H1 (cell line): Measurements from ENCODE around the gene ZNF512. TPM values are rescaled to one million over a fixed set of nuclear protein-coding genes. Genes with fewer than 3 reads are reported as not detected.

Source experiments
- CTCF ChIA-PET: fragments of 300-600 bp; sonication (Branson Sonifier 250); formaldehyde crosslinking; loops from one replicate; lab custom pipeline; 2021; ENCODE audit not compliant: partially characterized antibody; lab: Charles Lee
- POLR2A ChIA-PET: fragments of 300-600 bp; sonication (Branson Sonifier 250); formaldehyde crosslinking; loops from one replicate; lab custom pipeline; 2021; ENCODE audit warnings: inconsistent platforms; ENCODE audit not compliant: partially characterized antibody; lab: Charles Lee
- DNase-seq, 2 experiments: peaks; one replicate each; pipeline versions ENCODE4 v3.0.0 to v3.0.0-alpha.2; 2010 to 2022; ENCODE audit warnings: low spot score in 2 of 2, low read depth in 1 of 2, mixed read lengths in 1 of 2
- FAIRE-seq: peaks from 2 replicates; lab custom pipeline; 2011; peaks lifted over from hg19 to GRCh38; lab: Jason Lieb, UNC
- H2AFZ ChIP-seq: 2 replicates; pipeline ENCODE4 v1.8.1; 2012; ENCODE audit warnings: low read length, inconsistent platforms
- H2AK5ac ChIP-seq: 2 replicates; pipeline ENCODE4 v1.6.1; 2013; ENCODE audit warnings: low read depth, low read length
- H2BK120ac ChIP-seq: replicated peaks from 2 replicates; pipeline ENCODE3; 2013; ENCODE audit warnings: low read depth, low read length, inconsistent platforms
- H2BK12ac ChIP-seq: 2 replicates; pipeline ENCODE4 v1.6.1; 2013; ENCODE audit warnings: low read depth, low read length
- H2BK15ac ChIP-seq: 2 replicates; pipeline ENCODE4 v1.6.1; 2013; ENCODE audit warnings: low read length
- H2BK20ac ChIP-seq: 2 replicates; pipeline ENCODE4 v1.6.1; 2013; ENCODE audit warnings: low read length
- H2BK5ac ChIP-seq: 2 replicates; pipeline ENCODE4 v1.6.1; 2013; ENCODE audit warnings: low read depth, low read length
- H3K14ac ChIP-seq: 2 replicates; pipeline ENCODE4 v1.6.1; 2013; ENCODE audit warnings: inconsistent platforms; ENCODE audit not compliant: insufficient read length
- H3K18ac ChIP-seq: 2 replicates; pipeline ENCODE4 v1.6.1; 2013; ENCODE audit warnings: low read length; ENCODE audit errors: extremely low read depth
- H3K23ac ChIP-seq: 2 replicates; pipeline ENCODE4 v1.6.1; 2013; ENCODE audit warnings: inconsistent platforms; ENCODE audit not compliant: insufficient read length
- H3K23me2 ChIP-seq: 2 replicates; pipeline ENCODE4 v1.6.1; 2013; ENCODE audit warnings: low read depth, low read length
- H3K27ac ChIP-seq: 2 replicates; pipeline ENCODE4 v1.6.1; 2011; ENCODE audit warnings: low read depth, low read length, inconsistent platforms
- H3K27me3 ChIP-seq, 4 experiments: replicated peaks in 1 of 4; 1 replicate in 1 of 4; 2 replicates in 3 of 4; pipeline versions ENCODE4 v1.6.1 to v1.8.1; 2011 to 2013; ENCODE audit warnings: low read length in 3 of 4, mild to moderate bottlenecking in 3 of 4, inconsistent platforms in 2 of 4, mixed read lengths in 2 of 4, moderate library complexity in 1 of 4; ENCODE audit not compliant: control insufficient read depth in 3 of 4, insufficient read depth in 3 of 4; ENCODE audit errors: extremely low read depth in 1 of 4
- H3K36me3 ChIP-seq, 4 experiments: 2 replicates each; pipeline versions ENCODE4 v1.6.1 to v1.8.1; 2011 to 2013; ENCODE audit warnings: mild to moderate bottlenecking in 4 of 4, low read length in 3 of 4, moderate library complexity in 2 of 4, control low read depth in 1 of 4, inconsistent platforms in 1 of 4; ENCODE audit not compliant: insufficient read depth in 4 of 4, control insufficient read depth in 2 of 4
- H3K4ac ChIP-seq: replicated peaks from 2 replicates; pipeline ENCODE3; 2013; ENCODE audit warnings: low read length, low read depth, mixed read lengths, inconsistent platforms; ENCODE audit not compliant: insufficient read length
- H3K4me1 ChIP-seq, 4 experiments: replicated peaks in 1 of 4; 1 replicate in 1 of 4; 2 replicates in 3 of 4; pipeline versions ENCODE4 v1.6.1 to v1.8.1; 2011 to 2013; ENCODE audit warnings: low read length in 3 of 4, inconsistent platforms in 2 of 4, mixed read lengths in 1 of 4; ENCODE audit not compliant: insufficient read depth in 4 of 4, control insufficient read depth in 3 of 4
- H3K4me2 ChIP-seq, 2 experiments: 2 replicates each; pipeline versions ENCODE4 v1.6.1 to v1.8.1; 2011 to 2013; ENCODE audit warnings: low read depth in 2 of 2, low read length in 2 of 2, control low read depth in 1 of 2, inconsistent platforms in 1 of 2, mild to moderate bottlenecking in 1 of 2; ENCODE audit not compliant: insufficient read depth in 1 of 2
- H3K4me3 ChIP-seq, 4 experiments: fragments of 200-600, 300-600 bp in 1 of 4; sonication (generic), shearing (Covaris generic), sonication (Bioruptor Twin) in 1 of 4; 2 replicates each; pipeline versions ENCODE4 v1.5.1 to v1.8.1; 2011 to 2016; ENCODE audit warnings: low read length in 4 of 4, low read depth in 3 of 4, control low read depth in 2 of 4, inconsistent platforms in 2 of 4, mild to moderate bottlenecking in 2 of 4, mixed read lengths in 1 of 4, moderate library complexity in 1 of 4; ENCODE audit not compliant: insufficient read depth in 2 of 4; ENCODE audit errors: extremely low read depth in 1 of 4
- H3K56ac ChIP-seq: replicated peaks from 2 replicates; pipeline ENCODE3; 2013; ENCODE audit warnings: low read depth, mild to moderate bottlenecking, mixed read lengths, low read length, inconsistent platforms; ENCODE audit not compliant: insufficient read length
- H3K79me1 ChIP-seq: 2 replicates; pipeline ENCODE4 v1.6.1; 2013; ENCODE audit warnings: low read depth, low read length, control low read depth
- H3K79me2 ChIP-seq, 2 experiments: 2 replicates each; pipeline versions ENCODE4 v1.6.1 to v1.8.1; 2012 to 2013; ENCODE audit warnings: low read length in 2 of 2, mild to moderate bottlenecking in 2 of 2, inconsistent platforms in 1 of 2; ENCODE audit not compliant: insufficient read depth in 2 of 2, control insufficient read depth in 1 of 2
- H3K9ac ChIP-seq, 4 experiments: replicated peaks in 1 of 4; 1 replicate in 1 of 4; 2 replicates in 3 of 4; pipeline versions ENCODE4 v1.6.1 to v1.8.1; 2011 to 2013; ENCODE audit warnings: low read depth in 3 of 4, low read length in 3 of 4, control low read depth in 2 of 4, mild to moderate bottlenecking in 2 of 4, moderate library complexity in 2 of 4, inconsistent platforms in 1 of 4; ENCODE audit errors: extremely low read depth in 1 of 4
- H3K9me3 ChIP-seq, 2 experiments: 2 replicates each; pipeline versions ENCODE4 v1.6.1 to v1.8.1; 2012 to 2013; ENCODE audit warnings: mild to moderate bottlenecking in 2 of 2, moderate library complexity in 2 of 2, control low read depth in 1 of 2, inconsistent platforms in 1 of 2, low read depth in 1 of 2, low read length in 1 of 2, mixed read lengths in 1 of 2; ENCODE audit not compliant: insufficient read depth in 2 of 2
- H4K20me1 ChIP-seq, 2 experiments: replicated peaks in 1 of 2; 2 replicates each; pipeline versions ENCODE3 to v1.8.1; 2011 to 2013; ENCODE audit warnings: inconsistent platforms in 2 of 2, low read length in 2 of 2, mild to moderate bottlenecking in 1 of 2; ENCODE audit not compliant: insufficient read depth in 2 of 2, control insufficient read depth in 1 of 2
- H4K5ac ChIP-seq: 2 replicates; pipeline ENCODE4 v1.6.1; 2013; ENCODE audit warnings: low read length, low read depth, mixed read lengths, inconsistent platforms; ENCODE audit not compliant: insufficient read length
- H4K8ac ChIP-seq: 2 replicates; pipeline ENCODE4 v1.8.0; 2013; ENCODE audit warnings: mild to moderate bottlenecking, moderate library complexity, low read length, inconsistent platforms; ENCODE audit not compliant: insufficient read depth; ENCODE audit errors: extremely low read depth
- H4K91ac ChIP-seq: replicated peaks from 2 replicates; pipeline ENCODE3; 2013; ENCODE audit warnings: low read length, mixed read lengths, inconsistent platforms; ENCODE audit not compliant: insufficient read length
- ATF3 ChIP-seq: IDR thresholded peaks from 2 replicates; pipeline ENCODE4 v1.6.1; 2011; ENCODE audit warnings: low read depth, mild to moderate bottlenecking, low read length; ENCODE audit not compliant: insufficient read depth
- BACH1 ChIP-seq: IDR thresholded peaks from 2 replicates; pipeline ENCODE4 v1.6.1; 2012; ENCODE audit warnings: low read length, improper control_type of control experiment
- CBX5 ChIP-seq: fragments of 300-800, 300-1000 bp; sonication (generic); IDR thresholded peaks from 2 replicates; pipeline ENCODE4 v1.7.1; 2016; ENCODE audit warnings: antibody characterized with exemption, low read length, low read depth
- CEBPB ChIP-seq: IDR thresholded peaks from 2 replicates; pipeline ENCODE4 v1.6.1; 2012; ENCODE audit warnings: low read depth, low read length
- CHD1 ChIP-seq: IDR thresholded peaks from 2 replicates; pipeline ENCODE4 v1.6.1; 2012; ENCODE audit warnings: low read depth, low read length, improper control_type of control experiment
- JUN ChIP-seq: IDR thresholded peaks from 2 replicates; pipeline ENCODE4 v1.6.1; 2011; ENCODE audit warnings: low read depth, mild to moderate bottlenecking, improper control_type of control experiment, low read length
- POLR2AphosphoS5 ChIP-seq: IDR thresholded peaks from 2 replicates; pipeline ENCODE4 v1.6.1; 2011; ENCODE audit warnings: low read depth, low read length
- RAD21 ChIP-seq, 2 experiments: IDR thresholded peaks in 1 of 2; conservative IDR thresholded peaks in 1 of 2; 2 replicates each; pipeline ENCODE4 v1.6.1; 2011; ENCODE audit warnings: low read depth in 2 of 2, low read length in 2 of 2, improper control_type of control experiment in 1 of 2, inconsistent platforms in 1 of 2, mild to moderate bottlenecking in 1 of 2, moderate library complexity in 1 of 2
- RNF2 ChIP-seq: fragments of 200-900, 300-1000 bp; sonication (generic); IDR thresholded peaks from 2 replicates; pipeline ENCODE4 v1.7.1; 2016; ENCODE audit warnings: borderline replicate concordance, low read depth, mild to moderate bottlenecking, antibody characterized with exemption, low read length; ENCODE audit not compliant: poor library complexity, severe bottlenecking; ENCODE audit errors: missing control alignments
- RXRA ChIP-seq: IDR thresholded peaks from 2 replicates; pipeline ENCODE4 v1.6.1; 2011; ENCODE audit warnings: low read depth, mild to moderate bottlenecking, low read length, moderate library complexity; ENCODE audit not compliant: insufficient read depth
- SAP30 ChIP-seq: fragments of 300-600 bp; sonication (generic); IDR thresholded peaks from 2 replicates; pipeline ENCODE4 v1.7.1; 2012; ENCODE audit warnings: low read length, moderate library complexity, mild to moderate bottlenecking, inconsistent platforms; ENCODE audit not compliant: insufficient read depth, insufficient replicate concordance
- SP2 ChIP-seq: IDR thresholded peaks from 2 replicates; pipeline ENCODE4 v1.6.1; 2012; ENCODE audit warnings: mild to moderate bottlenecking, low read length, inconsistent platforms
- TAF1 ChIP-seq: IDR thresholded peaks from 2 replicates; pipeline ENCODE4 v1.6.1; 2011; ENCODE audit warnings: mild to moderate bottlenecking, low read depth, low read length
- ZNF274 ChIP-seq: IDR thresholded peaks from 2 replicates; pipeline ENCODE4 v1.7.0; 2012; ENCODE audit warnings: low read length, borderline replicate concordance; ENCODE audit errors: extremely low read depth
- WGBS, 2 experiments: shearing (Covaris generic) in 1 of 2; methylation state at CpG; one replicate each; pipeline versions ENCODE4 v1.1.6 to v1.1.7; 2013 to 2015; ENCODE audit warnings: low lambda C conversion rate in 2 of 2, mixed read lengths in 2 of 2, inconsistent platforms in 1 of 2, low coverage in 1 of 2, missing lambda C conversion rate in 1 of 2; ENCODE audit not compliant: insufficient replicate concordance in 2 of 2, insufficient coverage in 1 of 2, insufficient read length in 1 of 2; ENCODE audit errors: extremely low coverage in 1 of 2, missing lambda C conversion rate in 1 of 2; 5-methylcytosine and 5-hydroxymethylcytosine counted together
- polyA plus RNA-seq, 7 experiments: library from polyadenylated mRNA; depleted of rRNA in 3 of 7; stranded (reverse) in 5 of 7; unstranded in 2 of 7; fragments of >200 nt in 5 of 7; fragments of 200-250 nt in 2 of 7; gene quantifications; 1 replicate in 5 of 7; 2 replicates in 1 of 7; 4 replicates in 1 of 7; pipeline versions ENCODE4 v1.2.1 to v1.2.3, GENCODE V29; 2011 to 2013; ENCODE audit warnings: missing spikeins in 2 of 7, mixed read lengths in 2 of 7
- total RNA-seq: library from RNA; stranded (reverse); fragmentation: NEBNext Ultra II Directional; extraction: Animal tissue kit (Norgen Biotek cat#: 25700); gene quantifications from 2 replicates; pipeline ENCODE4 v1.2.1, GENCODE V29; 2021

ZNF512 gene
- total and polyA plus RNA-seq, 2 of the 8 experiments (the other 6 are each of a cell fraction or from before 2014, with no cell fraction given): 17.6 to 37.9 TPM

- no peak overlapping the region for H3K4me2 ChIP-seq
- ChIA-PET POLR2A (interaction anchor here (1.3 kb wide), 1 partner anchor 40 kb away, joined by 3 read pairs; no protein-coding TSS in a partner anchor), CTCF (no interaction called here)
- no peak overlapping the region for H2AK5ac ChIP-seq
- H4K5ac ChIP-seq: no peak overlapping the region
- no peak overlapping the region for H4K8ac ChIP-seq
- 0 out of 2 replicates have a peak, but pooled peaks cover 2% of the 10 kb centered on the region for H3K79me1 ChIP-seq
- H2BK15ac ChIP-seq: no peak overlapping the region
- H2BK20ac ChIP-seq: no peak overlapping the region
- H3K27me3 ChIP-seq: no peaks in the 10 kb centered on the region; a peak in 1 of 7 replicates
- H3K18ac ChIP-seq: no peak overlapping the region
- H2AFZ ChIP-seq: no peak overlapping the region
- FAIRE-seq (no peak), DNase-seq (no peak)
- no peaks in the 10 kb centered on the region for H3K36me3 ChIP-seq
- no peak overlapping the region for H2BK12ac ChIP-seq
- no peak overlapping the region for H3K27ac ChIP-seq
- peaks cover 27 to 87% of the 10 kb centered on the region in 2 experiments for H3K79me2 ChIP-seq
- H3K9ac ChIP-seq: no peak overlapping the region
- H2BK120ac ChIP-seq: no peak overlapping the region
- no peak overlapping the region for H2BK5ac ChIP-seq
- H3K56ac ChIP-seq: no peak overlapping the region
- no peak for TF ChIP-seq CHD1
- TF ChIP-seq CBX5: no peak
- TF ChIP-seq POLR2AphosphoS5: no peak
- no peak for TF ChIP-seq BACH1
- no peak for TF ChIP-seq ZNF274
- TF ChIP-seq RNF2: no peak
- no peak for TF ChIP-seq TAF1
- no peak for TF ChIP-seq JUN
- TF ChIP-seq CEBPB: no peak
- no peak for TF ChIP-seq RAD21 (IDR thresholded peaks at IDR 0.05 in 1 of 2, conservative IDR thresholded peaks at IDR 0.05 in 1 of 2; ENCODE audit: low read depth in 2 of 2, low read length in 2 of 2)
- TF ChIP-seq SP2: no peak
- TF ChIP-seq SAP30: no peak
- TF ChIP-seq ATF3: no peak
- TF ChIP-seq RXRA: no peak
- no peak overlapping the region for H3K4ac ChIP-seq
- no peak overlapping the region for H3K23ac ChIP-seq
- peaks cover 3% of the 10 kb centered on the region in 2 experiments for H4K20me1 ChIP-seq
- WGBS, 2 experiments: 88% methylated on average over 2 of the region's 2 CpGs; no CpG with 5 or more reads in 1 of the 2 experiments
- H3K14ac ChIP-seq: no peak overlapping the region
- H3K4me1 ChIP-seq: no peaks in the 10 kb centered on the region; a peak in 2 of 7 replicates
- H3K23me2 ChIP-seq: peaks cover 5% of the 10 kb centered on the region; the same call in 1 of the 2 replicates
- H3K9me3 ChIP-seq: no peaks in the 10 kb centered on the region; a peak in 1 of 4 replicates
- H3K4me3 ChIP-seq: no peak overlapping the region
- no peak overlapping the region for H4K91ac ChIP-seq
Measured at GRCh38 chr2:27587025-27587424, 4.2 kb downstream of the ZNF512 start.
